ENCODE measurements around the gene NF1. TPM values are rescaled to one million over a fixed set of nuclear protein-coding genes. Genes with fewer than 3 reads are reported as not detected.

The NF1 gene
- polyA plus RNA-seq, 3 donors, result 1.2 to 7.4 (median 2.1) TPM

GRCh38 chr17:31211352-31212012, 116.7 kb downstream of the NF1 start:
- Histone ChIP-seq H2AFZ (ENCODE audit: insufficient read depth, low read depth, low read length, poor library complexity, severe bottlenecking) (no peak overlapping the region), H3K4me1 (ENCODE audit: control insufficient read depth in 1 of 2, insufficient read depth in 2 of 2, low read length in 2 of 2) (no peaks in the 10 kb centered on the region), H3K36me3 (replicated peaks in 1 of 2; ENCODE audit: control insufficient read depth in 1 of 2, insufficient read depth in 2 of 2, low read length in 2 of 2) (peaks cover 4 to 45% of the 10 kb centered on the region in 2 donors), H3K9me3 (replicated peaks in 1 of 2; ENCODE audit: control insufficient read depth in 1 of 2, insufficient read depth in 1 of 2, low read length in 2 of 2) (no peaks in the 10 kb centered on the region), H3K27me3 (ENCODE audit: control insufficient read depth in 2 of 2, insufficient read depth in 2 of 2, low read length in 2 of 2) (no peaks in the 10 kb centered on the region), H3K27ac (ENCODE audit: low read depth in 1 of 2, low read length in 2 of 2) (no peak overlapping the region), H3K79me2 (ENCODE audit: insufficient read depth, low read length) (no peaks in the 10 kb centered on the region), H3K4me2 (replicated peaks; ENCODE audit: extremely low read depth, low read length, poor library complexity, severe bottlenecking) (no peak overlapping the region), H3K9ac (ENCODE audit: insufficient read depth, low read length, poor library complexity, severe bottlenecking) (no peak overlapping the region), H3K4me3 (replicated peaks in 1 of 3; ENCODE audit: low read depth in 2 of 3, low read length in 3 of 3) (no peak overlapping the region), H4K20me1 (ENCODE audit: insufficient read depth, low read length) (no peaks in the 10 kb centered on the region)
- H3K4me1 Mint-ChIP-seq, result no peaks in the 10 kb centered on the region
- peaks cover 19 to 21% of the 10 kb centered on the region in 2 donors for H3K36me3 Mint-ChIP-seq
- no peak overlapping the region for H3K27ac Mint-ChIP-seq
- no peak overlapping the region for H3K4me3 Mint-ChIP-seq
- peaks cover 0 to 3% (median 0%) of the 10 kb centered on the region in 3 donors for H3K27me3 Mint-ChIP-seq (ENCODE audit: low read depth in 3 of 3)
- DNase-seq, result no peak
- no peak for TF ChIP-seq CTCF (IDR thresholded peaks at IDR 0.05)
- intact Hi-C loops (cut with micrococcal nuclease), result no loop called here
- H3K9me3 Mint-ChIP-seq, result no peaks in the 10 kb centered on the region

- H3K4me1 Mint-ChIP-seq, result no peaks in the 10 kb centered on the region
- Histone ChIP-seq H3K9ac (ENCODE audit: insufficient read depth, low read length, poor library complexity, severe bottlenecking) (no peak overlapping the region), H3K4me2 (replicated peaks; ENCODE audit: extremely low read depth, low read length, poor library complexity, severe bottlenecking) (no peak overlapping the region), H3K9me3 (replicated peaks in 1 of 2; ENCODE audit: control insufficient read depth in 1 of 2, insufficient read depth in 1 of 2, low read length in 2 of 2) (no peaks in the 10 kb centered on the region), H3K36me3 (replicated peaks in 1 of 2; ENCODE audit: control insufficient read depth in 1 of 2, insufficient read depth in 2 of 2, low read length in 2 of 2) (peaks cover 8 to 44% of the 10 kb centered on the region in 2 donors), H2AFZ (ENCODE audit: insufficient read depth, low read depth, low read length, poor library complexity, severe bottlenecking) (no peak overlapping the region), H4K20me1 (ENCODE audit: insufficient read depth, low read length) (no peaks in the 10 kb centered on the region), H3K27ac (ENCODE audit: low read depth in 1 of 2, low read length in 2 of 2) (no peak overlapping the region), H3K79me2 (ENCODE audit: insufficient read depth, low read length) (no peaks in the 10 kb centered on the region), H3K27me3 (ENCODE audit: control insufficient read depth in 2 of 2, insufficient read depth in 2 of 2, low read length in 2 of 2) (no peaks in the 10 kb centered on the region), H3K4me3 (replicated peaks in 1 of 3; ENCODE audit: low read depth in 2 of 3, low read length in 3 of 3) (no peak overlapping the region), H3K4me1 (ENCODE audit: control insufficient read depth in 1 of 2, insufficient read depth in 2 of 2, low read length in 2 of 2) (no peaks in the 10 kb centered on the region)
- 88% methylated on average over 1 of the region's 5 CpGs for WGBS (ENCODE audit: insufficient coverage)
- no peaks in the 10 kb centered on the region for H3K27me3 Mint-ChIP-seq (ENCODE audit: low read depth in 3 of 3)
- H3K9me3 Mint-ChIP-seq, result no peaks in the 10 kb centered on the region
- no peak overlapping the region for H3K4me3 Mint-ChIP-seq
- peak; percentile 79 for TF ChIP-seq CTCF (IDR thresholded peaks at IDR 0.05)
- intact Hi-C loops (cut with micrococcal nuclease), result loop anchor here in 1 of 2 donors (5.0 kb wide), 1 partner anchor 209 kb away; no protein-coding TSS in a partner anchor
- no peak overlapping the region for H3K27ac Mint-ChIP-seq
- H3K36me3 Mint-ChIP-seq, result peaks cover 22 to 26% of the 10 kb centered on the region in 2 donors
- DNase-seq, result peak; percentile 11 to 54 (median 19)
Observed at GRCh38 chr17:31216031-31216751, 121.4 kb downstream of the NF1 start.
